NCI-H187 treated with DMSO at 0.1 percent for 48 hours (cell line): Measurements from ENCODE around the gene TASP1.

Source experiments
- DNase-seq: peaks from one replicate; lab custom pipeline; 2025; lab: John Stamatoyannopoulos, UW

The TASP1 gene

DNA sequence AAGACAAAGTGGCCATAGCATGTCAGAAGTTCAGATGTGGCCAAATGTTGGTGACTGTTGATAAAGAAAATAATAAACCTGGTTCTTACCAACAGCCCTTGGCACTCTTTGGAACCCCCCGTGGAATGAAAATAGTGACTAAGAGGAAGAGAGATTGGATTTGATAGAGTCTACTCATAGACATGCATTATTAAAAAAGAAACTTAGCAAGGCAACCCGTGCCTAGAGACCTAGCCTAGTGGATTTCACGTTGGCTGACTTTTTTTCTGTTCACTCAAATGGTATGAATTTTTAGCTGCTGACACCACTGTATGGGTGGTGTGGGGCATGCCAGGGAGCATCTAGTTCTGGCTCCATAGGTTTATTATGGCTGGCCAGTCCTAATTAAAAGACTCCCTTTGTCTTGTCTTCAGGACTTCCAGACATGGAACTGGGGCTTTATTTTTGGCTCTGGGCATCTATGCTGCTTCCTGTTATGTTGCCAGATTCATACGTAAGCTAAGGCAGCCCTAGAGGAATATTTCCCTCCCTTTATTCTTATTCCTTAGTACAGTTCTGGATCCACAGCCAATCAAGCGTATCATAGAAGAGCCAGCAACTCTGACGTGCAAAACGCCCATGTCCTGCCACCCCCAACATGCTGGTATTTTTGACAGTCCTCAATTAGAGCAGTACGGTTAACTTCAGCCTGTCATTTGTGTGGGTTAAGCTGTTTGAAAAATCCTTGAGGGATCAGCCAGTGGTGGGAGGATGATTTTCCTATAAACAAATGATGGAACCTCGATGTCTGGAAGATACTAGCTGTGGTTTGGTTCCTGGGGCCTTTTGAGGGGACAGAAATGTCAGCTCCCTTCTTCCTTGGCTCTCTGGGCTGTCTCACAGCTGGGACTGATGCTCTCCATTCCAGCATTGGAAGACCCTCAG, 290.2 kb downstream of the TASP1 start:
- DNase-seq: no peak

DNA sequence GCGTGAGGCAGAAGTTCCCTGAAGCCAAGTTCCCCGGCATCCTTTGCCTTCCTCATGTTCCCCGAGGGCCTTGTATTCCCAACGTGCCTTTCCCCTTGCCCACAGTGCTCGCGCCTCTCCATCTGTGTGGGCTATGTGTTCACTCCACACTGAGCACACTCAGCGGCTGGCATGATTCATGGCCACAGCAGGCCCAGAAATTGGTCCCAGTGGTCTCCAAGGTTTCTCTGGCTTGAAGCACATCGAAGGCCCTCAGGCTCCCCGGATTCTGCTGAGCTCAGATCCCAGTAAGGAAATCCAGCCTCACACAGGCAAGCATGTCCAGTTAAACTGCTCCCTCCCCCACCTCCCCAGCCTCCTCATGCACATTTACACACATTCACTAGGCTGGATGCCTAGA, 294.1 kb downstream of the TASP1 start:
- DNase-seq: no peak

DNA sequence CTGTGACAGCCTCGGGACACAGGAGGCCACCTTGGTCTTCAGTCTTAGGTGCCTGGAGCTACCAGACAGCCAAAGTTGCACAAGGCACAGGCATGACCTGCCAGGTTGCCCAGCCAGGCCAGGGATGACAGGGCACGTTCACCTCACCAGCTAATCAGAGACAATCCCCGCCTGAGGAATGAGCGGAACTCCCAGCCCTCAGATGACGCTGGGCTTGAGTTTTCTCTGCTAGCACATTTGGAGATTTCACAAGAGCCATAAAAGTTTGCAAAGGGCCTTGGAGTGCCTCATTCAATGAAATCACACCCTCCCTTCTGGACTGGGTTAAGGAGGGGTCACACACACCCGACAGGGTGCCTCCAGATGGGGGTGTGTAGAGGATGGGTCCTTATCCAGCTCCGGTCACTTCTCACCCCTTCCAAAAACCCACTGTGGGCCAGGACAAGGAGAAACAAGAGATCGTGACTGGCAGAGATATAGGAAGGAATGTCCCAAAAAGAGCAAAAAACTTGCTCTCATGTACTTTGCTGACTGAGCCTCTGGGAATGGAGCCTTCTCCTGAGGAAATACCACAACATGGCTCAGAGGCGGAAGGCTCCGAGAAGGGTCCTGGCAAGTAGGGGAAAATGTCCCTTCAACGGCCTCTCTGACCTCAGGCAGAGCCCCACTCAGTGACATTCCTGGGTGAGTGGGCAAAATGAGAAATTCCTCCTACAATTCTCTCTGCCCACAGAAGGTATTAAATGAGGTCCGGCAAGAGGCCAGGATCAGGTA, 296.1 kb downstream of the TASP1 start:
- DNase-seq: no peak

DNA sequence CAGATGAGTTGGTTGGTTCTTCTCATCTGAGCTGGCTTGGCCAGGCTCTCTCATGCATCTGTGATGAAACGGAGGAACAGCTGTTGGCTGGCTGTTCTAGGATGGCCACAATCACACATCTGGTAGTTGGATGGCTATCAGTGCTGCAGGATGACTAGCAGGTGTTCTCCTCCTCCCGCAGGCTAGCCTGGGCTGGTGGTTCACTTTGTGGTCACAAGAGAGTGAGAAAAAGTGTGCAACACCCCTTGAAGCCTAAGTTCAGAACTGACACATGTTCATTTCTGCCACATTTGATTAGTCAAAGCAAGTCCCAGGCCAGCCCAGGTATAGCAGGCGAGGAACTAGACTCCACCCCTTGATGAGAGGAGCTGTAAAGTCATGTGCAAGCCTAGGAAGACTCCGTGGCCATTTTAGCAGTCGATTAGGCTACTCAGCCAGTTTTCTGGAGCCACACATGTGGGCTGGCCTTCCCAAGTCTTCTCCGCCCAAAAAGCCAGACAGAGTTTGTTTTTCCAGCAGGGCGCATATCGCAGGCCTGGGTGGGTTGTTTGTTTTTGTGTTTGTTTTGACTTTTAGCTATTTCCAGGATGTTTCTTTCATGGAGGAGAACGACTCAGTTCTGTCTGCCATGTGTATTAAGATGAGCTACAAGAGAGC, 296.9 kb downstream of the TASP1 start:
- no peak for DNase-seq

DNA sequence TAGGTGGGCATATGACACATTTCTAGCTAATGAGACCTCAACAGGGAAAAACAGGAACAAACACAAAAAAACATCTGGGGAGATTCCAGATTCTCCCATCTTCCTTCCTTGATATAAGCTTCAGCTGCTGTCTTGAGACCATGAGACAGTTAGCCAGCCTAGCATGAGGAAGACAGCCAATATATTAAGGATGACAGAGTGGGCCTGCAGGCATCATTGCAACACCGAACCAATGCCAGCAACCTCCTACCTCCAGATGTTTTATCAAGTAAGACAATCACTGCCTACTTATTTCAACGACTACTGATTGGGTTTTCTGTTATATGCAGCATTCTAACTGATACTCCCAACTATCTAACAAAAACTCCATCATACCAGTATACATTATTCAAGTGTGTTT, 298.6 kb downstream of the TASP1 start:
- no peak for DNase-seq
